NB4 (cell line): ENCODE measurements around the gene SLC25A4.

ENCODE experiments used
- MYC ChIP-seq: IDR thresholded peaks from 2 replicates; pipeline ENCODE4 v1.6.1; 2011; ENCODE audit warnings: low read depth, low read length
- TF ChIP-seq, protein P1 (sequence below): IDR thresholded peaks from one replicate; pipeline ENCODE4 v1.5.1; 2012; ENCODE audit warnings: low read depth, low read length

DNA sequence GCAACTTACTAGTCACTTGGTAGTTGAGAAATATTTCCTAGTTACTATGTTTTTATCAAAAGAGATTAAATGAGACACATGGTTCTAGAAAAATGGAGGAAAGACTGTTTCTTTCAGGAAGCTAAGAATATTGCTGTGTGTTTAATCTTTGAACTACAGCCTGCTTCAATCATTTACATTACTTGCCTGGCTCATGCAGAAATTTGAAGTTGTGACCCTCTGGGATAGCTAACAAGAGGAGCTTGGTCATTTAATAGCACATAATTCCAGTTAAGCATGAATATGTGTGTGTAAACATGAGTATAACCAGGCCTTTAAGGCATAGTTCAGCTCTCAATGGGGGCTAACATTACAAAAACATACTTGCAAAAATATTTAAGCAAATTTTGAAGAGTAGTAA lies 44.6 kb upstream of the SLC25A4 start:
- TF ChIP-seq, protein P1, sequence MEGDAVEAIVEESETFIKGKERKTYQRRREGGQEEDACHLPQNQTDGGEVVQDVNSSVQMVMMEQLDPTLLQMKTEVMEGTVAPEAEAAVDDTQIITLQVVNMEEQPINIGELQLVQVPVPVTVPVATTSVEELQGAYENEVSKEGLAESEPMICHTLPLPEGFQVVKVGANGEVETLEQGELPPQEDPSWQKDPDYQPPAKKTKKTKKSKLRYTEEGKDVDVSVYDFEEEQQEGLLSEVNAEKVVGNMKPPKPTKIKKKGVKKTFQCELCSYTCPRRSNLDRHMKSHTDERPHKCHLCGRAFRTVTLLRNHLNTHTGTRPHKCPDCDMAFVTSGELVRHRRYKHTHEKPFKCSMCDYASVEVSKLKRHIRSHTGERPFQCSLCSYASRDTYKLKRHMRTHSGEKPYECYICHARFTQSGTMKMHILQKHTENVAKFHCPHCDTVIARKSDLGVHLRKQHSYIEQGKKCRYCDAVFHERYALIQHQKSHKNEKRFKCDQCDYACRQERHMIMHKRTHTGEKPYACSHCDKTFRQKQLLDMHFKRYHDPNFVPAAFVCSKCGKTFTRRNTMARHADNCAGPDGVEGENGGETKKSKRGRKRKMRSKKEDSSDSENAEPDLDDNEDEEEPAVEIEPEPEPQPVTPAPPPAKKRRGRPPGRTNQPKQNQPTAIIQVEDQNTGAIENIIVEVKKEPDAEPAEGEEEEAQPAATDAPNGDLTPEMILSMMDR, result no peak
- no peak for TF ChIP-seq MYC
